GM13976 (cell line): ENCODE measurements around the gene SAP25.

Experiments used
- DNase-seq: peaks from one replicate; pipeline ENCODE4 v3.0.0; 2012; ENCODE audit warnings: low spot score
- in situ Hi-C: fragments of 300-500 bp; cut with MboI; formaldehyde crosslinking; loops from one replicate; pipeline ENCODE4 v1.12.0; 2022; ENCODE audit warnings: low sequenced_read_pairs, mixed read lengths, inconsistent platforms; ENCODE audit not compliant: unreplicated experiment
- TF ChIP-seq, protein P1 (sequence below): IDR thresholded peaks from 2 replicates; pipeline ENCODE4 v1.5.1; 2012; ENCODE audit warnings: borderline replicate concordance, mild to moderate bottlenecking; ENCODE audit not compliant: insufficient read depth; ENCODE audit errors: extremely low read depth, missing control alignments, control extremely low read depth

Gene SAP25

DNA sequence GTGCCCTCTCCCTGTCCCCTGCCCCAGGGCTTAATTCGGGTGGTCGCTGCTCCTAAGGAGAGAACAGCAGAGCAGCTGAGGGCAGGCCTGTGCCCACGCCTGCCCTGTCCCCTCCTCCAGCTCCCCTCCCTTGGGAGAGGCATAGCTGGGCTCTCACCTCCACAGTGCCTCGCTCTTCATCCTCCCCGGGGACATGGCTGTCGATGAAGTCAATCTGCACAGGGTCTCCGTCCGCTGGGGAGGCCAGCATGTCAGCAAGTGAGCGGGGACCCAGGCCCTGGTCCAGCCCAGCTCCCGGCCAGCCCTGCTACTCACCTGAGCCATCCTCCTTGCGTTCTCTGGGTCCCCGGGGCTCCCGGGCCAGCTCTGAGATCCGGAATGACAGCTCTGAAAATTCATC is 3.8 kb upstream of the SAP25 start:
- no peak for DNase-seq
- TF ChIP-seq, protein P1, sequence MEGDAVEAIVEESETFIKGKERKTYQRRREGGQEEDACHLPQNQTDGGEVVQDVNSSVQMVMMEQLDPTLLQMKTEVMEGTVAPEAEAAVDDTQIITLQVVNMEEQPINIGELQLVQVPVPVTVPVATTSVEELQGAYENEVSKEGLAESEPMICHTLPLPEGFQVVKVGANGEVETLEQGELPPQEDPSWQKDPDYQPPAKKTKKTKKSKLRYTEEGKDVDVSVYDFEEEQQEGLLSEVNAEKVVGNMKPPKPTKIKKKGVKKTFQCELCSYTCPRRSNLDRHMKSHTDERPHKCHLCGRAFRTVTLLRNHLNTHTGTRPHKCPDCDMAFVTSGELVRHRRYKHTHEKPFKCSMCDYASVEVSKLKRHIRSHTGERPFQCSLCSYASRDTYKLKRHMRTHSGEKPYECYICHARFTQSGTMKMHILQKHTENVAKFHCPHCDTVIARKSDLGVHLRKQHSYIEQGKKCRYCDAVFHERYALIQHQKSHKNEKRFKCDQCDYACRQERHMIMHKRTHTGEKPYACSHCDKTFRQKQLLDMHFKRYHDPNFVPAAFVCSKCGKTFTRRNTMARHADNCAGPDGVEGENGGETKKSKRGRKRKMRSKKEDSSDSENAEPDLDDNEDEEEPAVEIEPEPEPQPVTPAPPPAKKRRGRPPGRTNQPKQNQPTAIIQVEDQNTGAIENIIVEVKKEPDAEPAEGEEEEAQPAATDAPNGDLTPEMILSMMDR = no peak
- in situ Hi-C loops = no loop called here

DNA sequence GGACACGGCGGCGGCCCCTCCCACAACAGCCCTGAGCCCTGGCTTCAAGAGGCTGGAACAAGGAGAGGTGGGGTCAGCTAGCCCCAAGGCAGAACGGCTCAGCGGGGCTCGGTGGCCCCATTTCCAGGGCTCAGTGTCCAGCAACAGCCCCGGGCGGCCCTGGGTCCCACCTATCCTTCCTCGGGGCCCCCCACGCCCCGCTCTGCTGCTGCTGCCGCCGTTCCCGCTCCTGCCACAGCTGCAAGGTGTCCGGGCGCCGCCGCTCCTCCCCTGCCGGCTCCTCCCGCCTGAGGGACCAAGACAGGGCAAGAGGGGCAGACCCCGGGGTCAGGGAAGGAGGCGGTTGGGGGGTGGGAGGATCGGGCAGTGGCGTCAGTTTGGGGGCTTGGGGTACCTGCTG is 3.4 kb upstream of the SAP25 start:
- DNase-seq = no peak
- in situ Hi-C loops = no loop called here
- TF ChIP-seq, protein P1 = no peak

DNA sequence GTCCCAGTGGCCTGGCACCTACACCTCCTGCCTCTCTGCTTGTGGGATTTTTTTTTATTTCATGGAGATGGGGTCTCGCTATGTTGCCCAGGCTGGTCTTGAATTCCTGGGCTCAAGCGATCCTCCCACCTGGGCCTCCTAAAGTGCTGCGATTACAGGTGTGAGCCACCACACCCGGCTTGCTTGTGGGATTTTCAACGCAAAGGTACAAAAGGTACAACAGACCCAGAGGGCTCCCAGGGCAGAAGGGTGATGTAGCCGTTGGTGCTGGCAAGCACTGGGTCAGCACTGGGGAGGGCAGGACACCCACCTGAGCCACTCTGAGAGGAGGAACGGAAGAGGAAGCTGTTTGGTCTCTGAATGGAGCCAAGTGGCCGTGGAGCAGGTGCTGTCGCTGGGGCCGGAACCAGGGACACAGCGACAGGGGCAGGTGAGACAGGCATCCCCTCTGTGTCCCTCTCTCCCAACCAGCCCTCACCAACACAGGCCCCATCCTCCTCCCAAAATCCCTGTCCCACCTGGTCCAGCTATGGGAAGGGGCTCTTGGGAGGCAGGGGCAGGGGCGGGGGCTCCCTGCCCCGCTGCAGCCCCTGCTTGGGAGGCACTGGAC is 2.8 kb upstream of the SAP25 start:
- no peak for DNase-seq
- in situ Hi-C loops = no loop called here
- TF ChIP-seq, protein P1 = no peak

DNA sequence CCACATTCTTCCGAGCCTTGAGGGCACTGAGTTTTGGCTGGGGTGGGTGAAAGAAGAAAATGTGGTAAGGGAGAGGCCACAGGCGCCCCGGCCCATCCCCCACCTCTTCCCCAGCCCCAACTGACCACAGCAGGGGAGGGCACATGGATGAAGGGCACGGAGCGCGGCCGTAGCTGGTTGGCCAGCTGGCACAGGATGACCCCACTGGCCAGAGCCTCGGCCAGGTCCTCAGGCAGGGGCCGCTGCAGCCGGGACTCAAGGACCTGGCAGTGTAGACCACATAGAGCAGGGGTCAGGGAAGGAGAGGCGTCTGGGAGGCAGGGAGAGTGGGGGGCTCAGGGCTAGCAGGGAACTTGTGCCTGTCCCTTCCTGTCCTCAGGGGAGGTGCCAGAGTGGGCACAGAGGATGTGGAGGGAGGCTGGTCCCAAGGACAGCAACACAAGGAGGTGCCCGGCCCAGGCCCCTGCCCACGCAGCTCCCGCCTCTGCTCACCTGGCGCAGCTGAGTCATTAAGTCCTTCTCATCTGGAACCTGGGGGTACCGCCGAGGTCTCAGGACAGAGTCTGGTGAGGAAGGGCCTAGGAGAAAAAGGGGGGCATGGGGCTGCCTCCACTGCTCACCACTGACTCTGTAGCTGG is 2.2 kb upstream of the SAP25 start:
- TF ChIP-seq, protein P1 = no peak
- no peak for DNase-seq
- in situ Hi-C loops = no loop called here

DNA sequence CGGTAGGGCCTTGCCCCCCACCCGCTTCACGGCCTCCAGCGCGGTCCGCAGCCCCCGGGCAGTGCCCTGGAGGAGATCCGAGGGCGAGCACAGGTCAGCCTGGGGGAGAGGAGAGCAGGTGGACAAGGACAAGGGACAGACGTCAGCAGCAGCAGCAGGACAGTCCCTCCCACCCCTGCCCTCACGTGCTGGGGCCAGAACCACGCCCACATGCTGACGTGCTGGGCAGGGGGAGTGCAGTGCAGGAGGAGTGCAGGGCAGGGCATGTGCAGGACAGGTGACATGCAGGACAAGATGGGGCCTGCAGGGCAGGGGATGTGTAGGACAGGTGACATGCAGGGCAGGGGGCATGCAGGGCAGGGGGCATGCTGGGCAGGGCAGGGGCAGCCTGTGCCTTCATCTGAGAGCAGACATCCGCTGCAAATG is 1.5 kb upstream of the SAP25 start:
- TF ChIP-seq, protein P1 = no peak
- DNase-seq = no peak
- in situ Hi-C loops = no loop called here

DNA sequence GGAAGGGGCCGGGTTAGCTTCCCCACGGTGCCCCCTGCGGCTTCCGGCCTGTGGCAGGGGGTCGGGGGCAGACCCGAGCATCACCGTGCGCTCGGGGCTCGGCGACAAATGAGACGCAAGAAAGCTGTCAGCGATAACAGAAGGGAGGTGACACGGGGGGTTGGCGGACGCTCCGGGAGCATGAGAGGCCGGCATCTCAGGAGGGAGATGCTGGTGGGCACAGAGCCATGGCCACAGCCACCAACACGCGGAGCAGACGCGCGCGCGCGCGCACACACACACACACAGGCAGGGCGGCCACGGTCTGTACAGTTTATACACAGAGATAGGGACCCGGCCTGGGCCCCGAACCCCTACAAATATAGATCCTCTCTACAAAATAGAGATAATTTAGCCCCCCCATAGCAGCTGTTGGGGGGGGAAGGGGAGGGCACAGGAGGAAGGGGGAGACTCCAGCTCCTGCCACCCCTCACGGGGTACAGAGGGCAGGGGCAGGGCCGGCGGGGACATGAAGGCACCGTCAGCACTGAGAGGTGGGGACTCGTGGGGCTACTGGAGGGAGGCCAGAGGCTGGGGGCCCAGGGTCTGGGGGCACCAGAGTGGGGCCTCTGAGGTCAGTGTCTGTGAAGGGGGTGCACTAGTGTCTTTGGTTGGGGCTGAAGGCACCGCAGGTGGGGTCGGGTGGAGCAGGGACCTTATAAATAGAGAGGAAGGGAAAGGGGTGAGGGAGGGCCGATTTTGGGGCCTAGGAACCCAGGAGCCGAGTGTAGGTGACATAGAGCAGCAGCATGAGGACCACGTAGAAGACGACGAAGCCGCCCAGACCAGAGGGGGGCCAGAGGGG is 884 bp upstream of the SAP25 start:
- TF ChIP-seq, protein P1 = no peak
- in situ Hi-C loops = loop anchor here (25.0 kb wide), 1 partner anchor 112 kb away; the partner anchor contains the start of gene SPACDR
- DNase-seq = no peak
